Epithelial cell of esophagus (primary cell): ENCODE results near the gene NIBAN1.
"Not testable (repeated sequence)": the region's sequence is repeated elsewhere in the genome, so short reads cannot be mapped to it uniquely, and the experiment has no call there.

Source experiments
- DNase-seq: peaks from one replicate; pipeline ENCODE4 v3.0.0; 2010; ENCODE audit warnings: low read depth
- H3K4me3 ChIP-seq: 2 replicates; pipeline ENCODE4 v1.5.1; 2011; ENCODE audit warnings: mild to moderate bottlenecking, low read length, control low read depth
- TF ChIP-seq, protein P1 (sequence below): IDR thresholded peaks from 2 replicates; pipeline ENCODE4 v1.5.1; 2011; ENCODE audit warnings: low read depth, mild to moderate bottlenecking, low read length, control low read depth, inconsistent platforms; ENCODE audit not compliant: insufficient read depth; ENCODE audit errors: missing control alignments

The NIBAN1 gene

DNA sequence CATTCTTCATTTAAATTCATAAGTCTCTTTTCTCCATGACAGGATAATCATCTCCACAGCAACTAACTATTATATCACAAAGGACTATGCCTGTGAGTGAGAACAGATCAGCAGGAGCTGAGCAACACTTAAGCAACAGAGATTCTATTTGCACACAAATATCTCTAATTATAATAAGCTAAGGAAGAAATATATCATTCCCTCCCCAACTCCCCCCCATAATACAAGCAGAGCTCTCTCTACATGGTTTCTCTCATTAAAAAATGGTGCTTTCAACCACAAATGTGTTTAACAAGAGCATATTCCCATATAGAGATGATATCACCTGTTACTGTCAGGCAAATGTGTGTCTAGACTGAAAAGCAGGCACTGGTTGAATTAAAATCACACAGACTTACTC lies 34.5 kb upstream of the NIBAN1 start:
- H3K4me3 ChIP-seq = no peak overlapping the region
- TF ChIP-seq, protein P1, sequence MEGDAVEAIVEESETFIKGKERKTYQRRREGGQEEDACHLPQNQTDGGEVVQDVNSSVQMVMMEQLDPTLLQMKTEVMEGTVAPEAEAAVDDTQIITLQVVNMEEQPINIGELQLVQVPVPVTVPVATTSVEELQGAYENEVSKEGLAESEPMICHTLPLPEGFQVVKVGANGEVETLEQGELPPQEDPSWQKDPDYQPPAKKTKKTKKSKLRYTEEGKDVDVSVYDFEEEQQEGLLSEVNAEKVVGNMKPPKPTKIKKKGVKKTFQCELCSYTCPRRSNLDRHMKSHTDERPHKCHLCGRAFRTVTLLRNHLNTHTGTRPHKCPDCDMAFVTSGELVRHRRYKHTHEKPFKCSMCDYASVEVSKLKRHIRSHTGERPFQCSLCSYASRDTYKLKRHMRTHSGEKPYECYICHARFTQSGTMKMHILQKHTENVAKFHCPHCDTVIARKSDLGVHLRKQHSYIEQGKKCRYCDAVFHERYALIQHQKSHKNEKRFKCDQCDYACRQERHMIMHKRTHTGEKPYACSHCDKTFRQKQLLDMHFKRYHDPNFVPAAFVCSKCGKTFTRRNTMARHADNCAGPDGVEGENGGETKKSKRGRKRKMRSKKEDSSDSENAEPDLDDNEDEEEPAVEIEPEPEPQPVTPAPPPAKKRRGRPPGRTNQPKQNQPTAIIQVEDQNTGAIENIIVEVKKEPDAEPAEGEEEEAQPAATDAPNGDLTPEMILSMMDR = no peak
- DNase-seq = no peak

DNA sequence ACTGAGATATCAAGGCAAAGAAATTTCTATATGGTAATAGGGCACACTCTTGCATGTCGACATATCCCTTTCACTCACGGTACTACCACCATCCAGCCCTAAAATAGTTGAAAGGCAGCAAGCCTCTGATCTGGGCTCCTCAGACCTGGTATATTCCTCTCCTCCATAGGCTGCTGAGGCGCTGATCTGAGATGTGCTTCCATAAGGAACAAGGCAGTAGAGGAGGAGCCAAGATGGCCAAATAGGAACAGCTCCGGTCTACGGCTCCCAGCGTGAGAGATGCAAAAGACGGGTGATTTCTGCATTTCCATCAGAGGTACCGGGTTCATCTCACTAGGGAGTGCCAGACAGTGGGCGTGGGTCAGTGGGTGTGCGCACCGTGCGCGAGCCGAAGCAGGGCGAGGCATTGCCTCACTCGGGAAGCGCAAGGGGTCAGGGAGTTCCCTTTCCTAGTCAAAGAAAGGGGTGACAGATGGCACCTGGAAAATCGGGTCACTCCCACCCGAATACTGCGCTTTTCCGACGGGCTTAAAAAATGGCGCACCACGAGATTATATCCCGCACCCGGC lies 27.1 kb upstream of the NIBAN1 start:
- not testable (repeated sequence) for H3K4me3 ChIP-seq, DNase-seq

DNA sequence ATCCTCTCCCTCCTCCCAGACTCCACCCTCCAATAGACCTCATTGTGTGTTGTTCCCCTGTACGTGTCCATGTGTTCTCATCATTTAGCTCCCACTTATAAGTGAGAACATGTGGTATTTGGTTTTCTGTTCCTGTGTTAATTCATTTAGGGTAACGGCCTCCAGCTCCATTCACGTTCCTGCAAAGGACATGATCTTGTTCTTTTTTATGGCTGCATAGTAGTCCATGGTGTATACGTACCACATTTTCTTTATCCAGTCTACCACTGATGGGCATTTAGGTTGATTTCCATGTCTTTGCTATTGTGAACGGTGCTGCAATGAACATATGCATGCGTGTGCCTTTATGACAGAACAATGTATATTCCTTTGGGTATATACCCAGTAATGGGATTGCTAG lies 25.7 kb upstream of the NIBAN1 start:
- not testable (repeated sequence) for H3K4me3 ChIP-seq, DNase-seq

GRCh38 chr1:184994301-184994700 lies 20.0 kb upstream of the NIBAN1 start:
- H3K4me3 ChIP-seq = no peak overlapping the region
- TF ChIP-seq, protein P1 = no peak
- DNase-seq = no peak

DNA sequence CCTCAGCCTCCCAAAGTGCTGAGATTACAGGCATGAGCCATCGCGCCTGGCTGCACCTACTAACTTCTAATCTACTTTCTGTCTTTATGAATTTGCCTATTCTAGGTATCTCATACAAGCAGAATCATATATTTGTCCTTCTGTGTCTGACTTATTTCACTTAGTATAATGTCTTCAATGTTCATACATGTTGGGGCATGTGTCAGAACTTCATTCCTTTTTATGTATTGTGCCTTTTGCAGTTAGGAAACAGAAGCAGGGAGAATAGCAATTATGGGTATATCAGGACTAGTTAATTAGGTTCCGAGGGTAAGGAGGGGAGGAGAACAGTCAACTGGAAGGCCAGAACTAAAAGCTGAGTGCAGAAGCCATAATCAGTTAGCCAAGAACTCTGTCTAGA lies 18.0 kb upstream of the NIBAN1 start:
- no peak overlapping the region for H3K4me3 ChIP-seq
- TF ChIP-seq, protein P1 = no peak
- peak; percentile 58 for DNase-seq

DNA sequence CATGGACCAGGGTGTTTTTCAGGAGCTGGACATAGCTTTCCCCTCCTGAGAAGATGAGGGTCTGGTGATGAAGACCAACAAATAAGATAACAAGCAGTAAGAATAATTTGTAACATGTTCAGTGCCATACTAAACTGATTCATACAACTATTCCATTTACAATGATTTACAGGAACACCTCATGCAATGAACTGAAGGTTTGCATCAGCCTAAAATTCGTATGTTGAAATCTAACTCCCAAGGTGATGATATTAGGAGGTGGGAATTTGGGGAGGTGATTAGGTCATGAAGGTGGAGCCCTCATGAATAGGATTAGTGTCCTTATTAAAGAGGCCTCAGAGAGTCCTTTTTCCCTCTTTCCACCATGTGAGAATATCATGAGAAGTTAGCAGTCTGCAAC lies 15.9 kb upstream of the NIBAN1 start:
- TF ChIP-seq, protein P1 = no peak
- no peak overlapping the region for H3K4me3 ChIP-seq
- peak; percentile 25 for DNase-seq

GRCh38 chr1:184988506-184988905 lies 14.2 kb upstream of the NIBAN1 start:
- TF ChIP-seq, protein P1 = no peak

GRCh38 chr1:184987696-184988095 lies 13.4 kb upstream of the NIBAN1 start:
- TF ChIP-seq, protein P1 = no peak
- H3K4me3 ChIP-seq = no peak overlapping the region
- DNase-seq = no peak

More at GRCh38 chr1:184988506-184988905, 14.2 kb upstream of the NIBAN1 start:
- H3K4me3 ChIP-seq = no peak overlapping the region
- DNase-seq = no peak
